ENCODE measurements around the gene SH3RF3. TPM values are rescaled to one million over a fixed set of nuclear protein-coding genes. Genes with fewer than 3 reads are reported as not detected.

Gene SH3RF3
- total RNA-seq, 2 donors from 2014 or later: 1.5 to 1.8 TPM

DNA sequence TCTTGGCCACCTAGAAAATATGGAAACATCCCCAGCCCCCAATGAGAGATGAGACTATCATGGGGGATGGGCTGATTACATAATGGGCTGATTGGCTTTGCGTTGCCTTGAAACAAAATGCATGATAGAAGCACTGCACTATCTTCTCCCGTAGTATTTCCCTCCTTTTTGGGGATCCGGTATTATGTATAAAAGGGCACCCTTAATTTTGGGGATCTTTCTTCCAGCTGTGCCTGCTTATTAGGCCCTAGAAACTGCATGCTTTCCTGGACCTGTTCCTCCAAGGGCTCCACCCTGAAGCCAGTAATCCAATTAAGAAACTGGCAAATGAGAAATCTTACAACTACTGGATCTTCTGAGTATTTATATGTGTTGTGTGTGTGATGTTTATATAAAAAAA lies 34.9 kb upstream of the SH3RF3 start:
- WGBS, 2 experiments (ENCODE audit: insufficient coverage in 1 of 2, insufficient read length in 1 of 2): 95 to 97% methylated on average over 3 of the region's 3 CpGs
- H3K4me1 ChIP-seq (ENCODE audit: control insufficient read depth, insufficient read depth, low read length): peaks cover 14% of the 10 kb centered on the region
- peaks cover 54% of the 10 kb centered on the region for H3K9me3 Mint-ChIP-seq
- H3K27ac ChIP-seq (ENCODE audit: low read depth, low read length): no peak overlapping the region
- TF ChIP-seq, protein P1, sequence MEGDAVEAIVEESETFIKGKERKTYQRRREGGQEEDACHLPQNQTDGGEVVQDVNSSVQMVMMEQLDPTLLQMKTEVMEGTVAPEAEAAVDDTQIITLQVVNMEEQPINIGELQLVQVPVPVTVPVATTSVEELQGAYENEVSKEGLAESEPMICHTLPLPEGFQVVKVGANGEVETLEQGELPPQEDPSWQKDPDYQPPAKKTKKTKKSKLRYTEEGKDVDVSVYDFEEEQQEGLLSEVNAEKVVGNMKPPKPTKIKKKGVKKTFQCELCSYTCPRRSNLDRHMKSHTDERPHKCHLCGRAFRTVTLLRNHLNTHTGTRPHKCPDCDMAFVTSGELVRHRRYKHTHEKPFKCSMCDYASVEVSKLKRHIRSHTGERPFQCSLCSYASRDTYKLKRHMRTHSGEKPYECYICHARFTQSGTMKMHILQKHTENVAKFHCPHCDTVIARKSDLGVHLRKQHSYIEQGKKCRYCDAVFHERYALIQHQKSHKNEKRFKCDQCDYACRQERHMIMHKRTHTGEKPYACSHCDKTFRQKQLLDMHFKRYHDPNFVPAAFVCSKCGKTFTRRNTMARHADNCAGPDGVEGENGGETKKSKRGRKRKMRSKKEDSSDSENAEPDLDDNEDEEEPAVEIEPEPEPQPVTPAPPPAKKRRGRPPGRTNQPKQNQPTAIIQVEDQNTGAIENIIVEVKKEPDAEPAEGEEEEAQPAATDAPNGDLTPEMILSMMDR (conservative IDR thresholded peaks at IDR 0.05): no peak
- H3K4me3 ChIP-seq (ENCODE audit: low read length): peak overlapping the region; percentile 39
- peaks cover 5% of the 10 kb centered on the region for H3K36me3 Mint-ChIP-seq (ENCODE audit: low read depth)
- no peaks in the 10 kb centered on the region for H3K27me3 ChIP-seq (ENCODE audit: control insufficient read depth, insufficient read depth, low read length, poor library complexity, severe bottlenecking)
- H3K4me1 Mint-ChIP-seq: peaks cover 18% of the 10 kb centered on the region
- H3K9me3 ChIP-seq (ENCODE audit: control insufficient read depth, low read length): peaks cover 35% of the 10 kb centered on the region
- H3K4me3 Mint-ChIP-seq: no peak overlapping the region
- H3K27me3 Mint-ChIP-seq (ENCODE audit: insufficient read depth): peaks cover 6% of the 10 kb centered on the region
- no peak for DNase-seq
- H3K9ac ChIP-seq (ENCODE audit: extremely low read depth, low read length, poor library complexity, severe bottlenecking): no peak overlapping the region
- no peak overlapping the region for H3K27ac Mint-ChIP-seq
- no peaks in the 10 kb centered on the region for H3K36me3 ChIP-seq (ENCODE audit: control insufficient read depth, insufficient read depth, low read length)

DNA sequence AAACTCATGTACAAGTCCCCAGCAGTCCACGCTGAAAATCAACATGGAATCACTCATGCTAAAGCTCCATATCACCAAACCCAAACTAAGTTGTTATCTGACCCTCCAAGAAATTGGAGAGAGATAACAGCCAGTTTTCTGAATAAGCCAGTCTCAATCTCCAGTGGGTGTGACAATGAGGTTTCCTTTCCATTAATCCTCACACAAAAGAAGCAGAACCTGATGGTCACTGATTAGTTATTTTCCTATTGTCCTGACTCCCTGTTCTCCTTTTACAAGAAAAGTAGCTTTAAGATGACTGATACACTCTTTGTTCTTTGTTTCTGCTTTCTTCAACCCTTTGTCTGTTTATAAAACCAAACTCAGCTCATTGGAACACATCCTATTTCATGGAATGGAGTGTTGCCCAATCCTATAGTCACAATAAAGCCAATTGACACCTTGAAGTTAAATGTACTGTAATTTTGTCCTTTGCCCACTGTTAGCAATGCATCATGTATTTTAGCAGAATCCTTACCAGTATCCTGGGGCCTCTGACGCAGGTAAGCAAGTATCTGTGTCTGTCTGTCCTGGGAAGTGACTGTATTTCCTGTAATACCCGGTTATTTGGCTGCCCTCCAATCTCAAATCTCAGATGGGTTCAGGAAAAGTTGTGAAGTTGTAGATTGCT lies 30.6 kb upstream of the SH3RF3 start:
- Histone ChIP-seq H3K9ac (ENCODE audit: extremely low read depth, low read length, poor library complexity, severe bottlenecking) (no peak overlapping the region), H3K27ac (ENCODE audit: low read depth, low read length) (no peak overlapping the region), H3K36me3 (ENCODE audit: control insufficient read depth, insufficient read depth, low read length) (no peaks in the 10 kb centered on the region), H3K9me3 (ENCODE audit: control insufficient read depth, low read length) (peaks cover 29% of the 10 kb centered on the region), H3K4me1 (ENCODE audit: control insufficient read depth, insufficient read depth, low read length) (peaks cover 23% of the 10 kb centered on the region), H3K4me3 (ENCODE audit: low read length) (peak overlapping the region; percentile 46), H3K27me3 (ENCODE audit: control insufficient read depth, insufficient read depth, low read length, poor library complexity, severe bottlenecking) (no peaks in the 10 kb centered on the region)
- peaks cover 39% of the 10 kb centered on the region for H3K9me3 Mint-ChIP-seq
- TF ChIP-seq, protein P1 (conservative IDR thresholded peaks at IDR 0.05): no peak
- no peak overlapping the region for H3K27ac Mint-ChIP-seq
- H3K4me3 Mint-ChIP-seq: no peak overlapping the region
- H3K27me3 Mint-ChIP-seq (ENCODE audit: insufficient read depth): peaks cover 20% of the 10 kb centered on the region
- H3K36me3 Mint-ChIP-seq (ENCODE audit: low read depth): peaks cover 5% of the 10 kb centered on the region
- H3K4me1 Mint-ChIP-seq: peaks cover 29% of the 10 kb centered on the region
- 84% methylated on average over 3 of the region's 3 CpGs for WGBS, 2 experiments (ENCODE audit: insufficient coverage in 1 of 2, insufficient read length in 1 of 2)
- DNase-seq: no peak

DNA sequence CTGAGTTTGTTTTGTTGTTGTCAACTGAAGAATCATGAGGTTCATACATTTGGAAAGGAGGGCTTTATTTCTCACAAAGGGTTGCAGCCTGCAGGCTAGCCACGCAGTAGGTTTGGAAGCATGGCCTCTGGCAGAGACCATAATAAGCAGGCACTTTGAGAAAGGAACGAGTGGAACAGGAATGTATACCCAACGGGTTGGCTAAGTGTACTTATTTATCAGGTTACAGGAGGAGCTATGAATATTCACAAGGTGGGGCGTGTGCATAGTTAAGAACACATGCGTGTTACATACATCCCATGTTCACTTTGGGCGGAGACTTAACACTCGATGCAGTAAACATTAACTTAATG lies 30.1 kb upstream of the SH3RF3 start:
- Histone ChIP-seq H3K4me3 (ENCODE audit: low read length) (no peak overlapping the region), H3K36me3 (ENCODE audit: control insufficient read depth, insufficient read depth, low read length) (no peaks in the 10 kb centered on the region), H3K27me3 (ENCODE audit: control insufficient read depth, insufficient read depth, low read length, poor library complexity, severe bottlenecking) (no peaks in the 10 kb centered on the region), H3K4me1 (ENCODE audit: control insufficient read depth, insufficient read depth, low read length) (peaks cover 23% of the 10 kb centered on the region), H3K9me3 (ENCODE audit: control insufficient read depth, low read length) (peaks cover 24% of the 10 kb centered on the region), H3K9ac (ENCODE audit: extremely low read depth, low read length, poor library complexity, severe bottlenecking) (no peak overlapping the region), H3K27ac (ENCODE audit: low read depth, low read length) (no peak overlapping the region)
- peaks cover 25% of the 10 kb centered on the region for H3K27me3 Mint-ChIP-seq (ENCODE audit: insufficient read depth)
- 84 to 88% methylated on average over 7 of the region's 7 CpGs for WGBS, 2 experiments (ENCODE audit: insufficient coverage in 1 of 2, insufficient read length in 1 of 2)
- TF ChIP-seq, protein P1 (conservative IDR thresholded peaks at IDR 0.05): no peak
- H3K36me3 Mint-ChIP-seq (ENCODE audit: low read depth): peaks cover 5% of the 10 kb centered on the region
- H3K4me1 Mint-ChIP-seq: peaks cover 31% of the 10 kb centered on the region
- DNase-seq: no peak
- no peak overlapping the region for H3K27ac Mint-ChIP-seq
- H3K9me3 Mint-ChIP-seq: peaks cover 35% of the 10 kb centered on the region
- no peak overlapping the region for H3K4me3 Mint-ChIP-seq
